ENCODE results near the gene BFAR.
"Not testable (repeated sequence)": the region's sequence is repeated elsewhere in the genome, so short reads cannot be mapped to it uniquely, and the experiment has no call there.

BFAR gene

DNA sequence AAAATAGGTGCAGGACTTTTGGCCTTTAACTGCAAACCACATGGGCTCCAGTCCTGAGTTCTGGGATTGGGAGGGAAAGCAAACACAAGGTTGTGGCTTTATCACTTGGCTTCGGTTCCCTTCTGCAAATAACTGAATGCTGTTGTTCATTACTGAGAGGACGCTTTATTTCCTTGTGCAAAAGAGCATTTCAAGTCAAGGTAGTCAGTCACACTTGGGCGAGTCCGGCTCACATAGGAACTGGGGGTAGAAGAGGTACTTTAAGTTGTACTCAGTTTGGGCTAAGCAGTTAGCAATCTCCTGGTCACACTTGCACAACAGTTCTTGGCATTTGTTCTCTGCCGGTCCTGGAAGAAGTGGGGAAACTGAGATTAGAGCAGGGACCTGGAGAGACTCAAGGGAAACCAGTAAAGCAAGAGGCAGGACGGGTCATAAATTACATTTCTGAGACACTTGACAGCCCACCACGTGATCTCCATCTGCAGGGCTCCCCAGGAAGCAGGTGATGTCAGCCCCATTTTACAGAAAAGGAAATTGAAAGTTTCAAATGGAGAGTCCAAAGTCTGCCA, 39.7 kb downstream of the BFAR start:
- Histone ChIP-seq H3K27ac (ENCODE audit: low read depth, low read length) (no peak overlapping the region), H2AK5ac (ENCODE audit: low read length) (no peak overlapping the region), H3K9ac (ENCODE audit: low read length) (no peak overlapping the region), H3K23ac (ENCODE audit: low read length) (no peak overlapping the region), H3K79me2 (ENCODE audit: control insufficient read depth, insufficient read depth, low read length) (no peaks in the 10 kb centered on the region), H3K4me1 (ENCODE audit: control insufficient read depth, low read depth, low read length) (no peaks in the 10 kb centered on the region), H2BK120ac (ENCODE audit: low read depth, low read length) (no peak overlapping the region), H3K27me3 (ENCODE audit: insufficient read depth, low read length, poor library complexity) (no peaks in the 10 kb centered on the region), H4K5ac (ENCODE audit: low read length) (no peak overlapping the region), H3K4ac (ENCODE audit: low read depth, low read length) (no peak overlapping the region), H3K4me3 (ENCODE audit: low read length) (no peak overlapping the region), H4K8ac (ENCODE audit: low read depth, low read length) (no peak overlapping the region), H3K18ac (ENCODE audit: low read length) (no peak overlapping the region), H3K4me2 (ENCODE audit: low read length) (no peak overlapping the region), H3K56ac (ENCODE audit: low read length) (no peak overlapping the region), H3K79me1 (ENCODE audit: low read length) (no peaks in the 10 kb centered on the region), H3K36me3 (ENCODE audit: control insufficient read depth, insufficient read depth, low read length) (no peaks in the 10 kb centered on the region), H2BK15ac (replicated peaks; ENCODE audit: low read depth) (no peak overlapping the region), H2BK5ac (ENCODE audit: low read length) (no peak overlapping the region)
- WGBS (ENCODE audit: extremely low coverage, insufficient coverage, low lambda C conversion rate), result no CpG with 5 or more reads among the region's 7 CpGs
- no peak for DNase-seq

DNA sequence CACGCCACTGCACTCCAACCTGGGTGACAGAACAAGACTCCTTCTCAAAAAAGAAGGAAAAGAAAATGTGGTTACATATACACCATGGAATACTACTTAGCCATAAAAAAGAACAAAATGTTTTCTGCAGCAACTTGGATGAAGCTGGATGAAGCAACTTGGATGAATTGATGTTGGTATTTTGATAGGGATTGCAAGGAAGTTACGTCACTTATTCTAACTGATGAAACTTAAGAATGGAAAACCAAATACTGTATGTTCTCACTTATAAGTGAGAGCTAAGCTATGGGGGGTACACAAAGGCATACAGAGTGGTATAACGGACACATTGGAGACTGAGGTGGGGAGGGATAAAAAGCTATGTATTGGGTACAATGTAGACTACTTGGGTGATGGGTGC, 43.9 kb downstream of the BFAR start:
- H3K23ac ChIP-seq (ENCODE audit: low read length), result no peak overlapping the region
- H3K56ac ChIP-seq (ENCODE audit: low read length), result no peak overlapping the region
- H3K9ac ChIP-seq (ENCODE audit: low read length), result no peak overlapping the region
- no peak overlapping the region for H4K5ac ChIP-seq (ENCODE audit: low read length)
- H3K27ac ChIP-seq (ENCODE audit: low read depth, low read length), result no peak overlapping the region
- no peaks in the 10 kb centered on the region for H3K79me1 ChIP-seq (ENCODE audit: low read length)
- H3K79me2 ChIP-seq (ENCODE audit: control insufficient read depth, insufficient read depth, low read length), result no peaks in the 10 kb centered on the region
- H3K27me3 ChIP-seq (ENCODE audit: insufficient read depth, low read length, poor library complexity), result no peaks in the 10 kb centered on the region
- no peak overlapping the region for H3K4ac ChIP-seq (ENCODE audit: low read depth, low read length)
- no peak overlapping the region for H3K4me2 ChIP-seq (ENCODE audit: low read length)
- no peak overlapping the region for H2BK120ac ChIP-seq (ENCODE audit: low read depth, low read length)
- no peak overlapping the region for H3K4me3 ChIP-seq (ENCODE audit: low read length)
- no peak overlapping the region for H4K8ac ChIP-seq (ENCODE audit: low read depth, low read length)
- no peak overlapping the region for H2BK5ac ChIP-seq (ENCODE audit: low read length)
- no peaks in the 10 kb centered on the region for H3K36me3 ChIP-seq (ENCODE audit: control insufficient read depth, insufficient read depth, low read length)
- no peaks in the 10 kb centered on the region for H3K4me1 ChIP-seq (ENCODE audit: control insufficient read depth, low read depth, low read length)
- no peak overlapping the region for H3K18ac ChIP-seq (ENCODE audit: low read length)
- no peak for DNase-seq
- H2BK15ac ChIP-seq (replicated peaks; ENCODE audit: low read depth), result no peak overlapping the region
- no CpG with 5 or more reads among the region's 3 CpGs for WGBS (ENCODE audit: extremely low coverage, insufficient coverage, low lambda C conversion rate)
- H2AK5ac ChIP-seq (ENCODE audit: low read length), result no peak overlapping the region

GRCh38 chr16:14677627-14678026, 44.9 kb downstream of the BFAR start:
- no peaks in the 10 kb centered on the region for H3K36me3 ChIP-seq (ENCODE audit: control insufficient read depth, insufficient read depth, low read length)
- H3K4me1 ChIP-seq (ENCODE audit: control insufficient read depth, low read depth, low read length), result no peaks in the 10 kb centered on the region
- no peak overlapping the region for H3K4me3 ChIP-seq (ENCODE audit: low read length)
- no peak overlapping the region for H4K5ac ChIP-seq (ENCODE audit: low read length)
- H3K27me3 ChIP-seq (ENCODE audit: insufficient read depth, low read length, poor library complexity), result no peaks in the 10 kb centered on the region
- no peaks in the 10 kb centered on the region for H3K79me1 ChIP-seq (ENCODE audit: low read length)
- DNase-seq, result no peak
- H3K4ac ChIP-seq (ENCODE audit: low read depth, low read length), result no peak overlapping the region
- H3K23ac ChIP-seq (ENCODE audit: low read length), result no peak overlapping the region
- no peak overlapping the region for H2BK120ac ChIP-seq (ENCODE audit: low read depth, low read length)
- WGBS (ENCODE audit: extremely low coverage, insufficient coverage, low lambda C conversion rate), result 100% methylated on average over 1 of the region's 5 CpGs
- H3K56ac ChIP-seq (ENCODE audit: low read length), result no peak overlapping the region
- H2BK5ac ChIP-seq (ENCODE audit: low read length), result no peak overlapping the region
- H3K79me2 ChIP-seq (ENCODE audit: control insufficient read depth, insufficient read depth, low read length), result no peaks in the 10 kb centered on the region
- H2AK5ac ChIP-seq (ENCODE audit: low read length), result no peak overlapping the region
- no peak overlapping the region for H2BK15ac ChIP-seq (replicated peaks; ENCODE audit: low read depth)
- H3K4me2 ChIP-seq (ENCODE audit: low read length), result no peak overlapping the region
- H4K8ac ChIP-seq (ENCODE audit: low read depth, low read length), result no peak overlapping the region
- H3K18ac ChIP-seq (ENCODE audit: low read length), result no peak overlapping the region
- H3K27ac ChIP-seq (ENCODE audit: low read depth, low read length), result no peak overlapping the region
- H3K9ac ChIP-seq (ENCODE audit: low read length), result no peak overlapping the region

- no peak overlapping the region for H4K8ac ChIP-seq (ENCODE audit: low read depth, low read length)
- no peak overlapping the region for H3K18ac ChIP-seq (ENCODE audit: low read length)
- H3K79me2 ChIP-seq (ENCODE audit: control insufficient read depth, insufficient read depth, low read length), result no peaks in the 10 kb centered on the region
- DNase-seq, result no peak
- H2AK5ac ChIP-seq (ENCODE audit: low read length), result no peak overlapping the region
- H3K4me2 ChIP-seq (ENCODE audit: low read length), result no peak overlapping the region
- no peaks in the 10 kb centered on the region for H3K4me1 ChIP-seq (ENCODE audit: control insufficient read depth, low read depth, low read length)
- no peaks in the 10 kb centered on the region for H3K27me3 ChIP-seq (ENCODE audit: insufficient read depth, low read length, poor library complexity)
- H4K5ac ChIP-seq (ENCODE audit: low read length), result no peak overlapping the region
- no peak overlapping the region for H3K56ac ChIP-seq (ENCODE audit: low read length)
- H2BK15ac ChIP-seq (replicated peaks; ENCODE audit: low read depth), result no peak overlapping the region
- no peaks in the 10 kb centered on the region for H3K79me1 ChIP-seq (ENCODE audit: low read length)
- no peak overlapping the region for H2BK5ac ChIP-seq (ENCODE audit: low read length)
- no peaks in the 10 kb centered on the region for H3K36me3 ChIP-seq (ENCODE audit: control insufficient read depth, insufficient read depth, low read length)
- no peak overlapping the region for H2BK120ac ChIP-seq (ENCODE audit: low read depth, low read length)
- H3K9ac ChIP-seq (ENCODE audit: low read length), result no peak overlapping the region
- no peak overlapping the region for H3K27ac ChIP-seq (ENCODE audit: low read depth, low read length)
- H3K23ac ChIP-seq (ENCODE audit: low read length), result no peak overlapping the region
- H3K4ac ChIP-seq (ENCODE audit: low read depth, low read length), result no peak overlapping the region
- WGBS (ENCODE audit: extremely low coverage, insufficient coverage, low lambda C conversion rate), result no CpG with 5 or more reads among the region's 11 CpGs
- no peak overlapping the region for H3K4me3 ChIP-seq (ENCODE audit: low read length)
These were observed 46.2 kb downstream of the BFAR start for GRCh38 chr16:14678748-14679497.

DNA sequence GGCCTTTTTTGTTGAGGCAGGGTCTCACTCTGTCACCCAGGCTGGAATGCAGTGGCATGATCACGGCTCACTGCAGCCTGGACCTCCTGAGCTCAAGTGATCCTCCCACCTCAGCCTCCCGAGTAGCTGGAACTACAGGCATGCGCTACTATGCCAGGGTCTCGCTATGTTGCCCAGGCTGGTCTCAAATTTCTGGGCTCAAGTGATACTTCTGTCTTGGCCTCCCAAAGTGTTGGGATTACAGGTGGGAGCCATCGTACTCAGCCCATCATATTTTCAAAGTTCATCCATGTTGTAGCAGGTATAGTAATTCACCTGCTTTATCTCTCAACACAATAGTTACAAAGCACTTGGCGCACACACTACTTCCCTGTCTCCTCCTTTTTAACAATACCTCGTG, 47.6 kb downstream of the BFAR start:
- not testable (repeated sequence) for H3K4ac ChIP-seq (ENCODE audit: low read depth, low read length); H3K4me3 ChIP-seq (ENCODE audit: low read length); H2BK120ac ChIP-seq (ENCODE audit: low read depth, low read length); H3K23ac ChIP-seq (ENCODE audit: low read length); H4K5ac ChIP-seq (ENCODE audit: low read length); H3K79me1 ChIP-seq (ENCODE audit: low read length); H3K27ac ChIP-seq (ENCODE audit: low read depth, low read length); H3K4me1 ChIP-seq (ENCODE audit: control insufficient read depth, low read depth, low read length); H2BK15ac ChIP-seq (replicated peaks; ENCODE audit: low read depth); H2AK5ac ChIP-seq (ENCODE audit: low read length); DNase-seq; H3K36me3 ChIP-seq (ENCODE audit: control insufficient read depth, insufficient read depth, low read length); H3K18ac ChIP-seq (ENCODE audit: low read length); H3K56ac ChIP-seq (ENCODE audit: low read length); H3K79me2 ChIP-seq (ENCODE audit: control insufficient read depth, insufficient read depth, low read length); H3K4me2 ChIP-seq (ENCODE audit: low read length); H3K9ac ChIP-seq (ENCODE audit: low read length); H3K27me3 ChIP-seq (ENCODE audit: insufficient read depth, low read length, poor library complexity); H4K8ac ChIP-seq (ENCODE audit: low read depth, low read length); H2BK5ac ChIP-seq (ENCODE audit: low read length)
- no CpG with 5 or more reads among the region's 7 CpGs for WGBS (ENCODE audit: extremely low coverage, insufficient coverage, low lambda C conversion rate)

- Histone ChIP-seq H2BK15ac (replicated peaks; ENCODE audit: low read depth) (no peak overlapping the region), H3K4me3 (ENCODE audit: low read length) (no peak overlapping the region), H3K36me3 (ENCODE audit: control insufficient read depth, insufficient read depth, low read length) (no peaks in the 10 kb centered on the region), H3K18ac (ENCODE audit: low read length) (no peak overlapping the region), H3K56ac (ENCODE audit: low read length) (no peak overlapping the region), H3K79me1 (ENCODE audit: low read length) (no peaks in the 10 kb centered on the region), H4K8ac (ENCODE audit: low read depth, low read length) (no peak overlapping the region), H3K23ac (ENCODE audit: low read length) (no peak overlapping the region), H3K4ac (ENCODE audit: low read depth, low read length) (no peak overlapping the region), H2BK5ac (ENCODE audit: low read length) (no peak overlapping the region), H3K79me2 (ENCODE audit: control insufficient read depth, insufficient read depth, low read length) (no peaks in the 10 kb centered on the region), H2AK5ac (ENCODE audit: low read length) (no peak overlapping the region), H3K27me3 (ENCODE audit: insufficient read depth, low read length, poor library complexity) (no peaks in the 10 kb centered on the region), H3K27ac (ENCODE audit: low read depth, low read length) (no peak overlapping the region), H2BK120ac (ENCODE audit: low read depth, low read length) (no peak overlapping the region), H4K5ac (ENCODE audit: low read length) (no peak overlapping the region), H3K4me2 (ENCODE audit: low read length) (no peak overlapping the region), H3K4me1 (ENCODE audit: control insufficient read depth, low read depth, low read length) (no peaks in the 10 kb centered on the region), H3K9ac (ENCODE audit: low read length) (no peak overlapping the region)
- WGBS (ENCODE audit: extremely low coverage, insufficient coverage, low lambda C conversion rate), result no CpG with 5 or more reads among the region's 4 CpGs
- no peak for DNase-seq
These were observed 48.4 kb downstream of the BFAR start for GRCh38 chr16:14681115-14681514.

Measured in mesendoderm (in vitro differentiated cells).